Naive B cell (primary cell): ENCODE measurements around the gene CGN. TPM values are rescaled to one million over a fixed set of nuclear protein-coding genes. Genes with fewer than 3 reads are reported as not detected.

ENCODE experiments used
- ATAC-seq, 2 donors: fragments of 150-1000 bp; cut with Tn5 transposase; 2 replicates each; pipeline ENCODE4 v1.10.0; 2021; ENCODE audit warnings: low read depth in 2 of 2, mild to moderate bottlenecking in 2 of 2, moderate library complexity in 2 of 2
- DNase-seq: peaks from one replicate; pipeline ENCODE4 v3.0.0; 2022
- H3K27ac Mint-ChIP-seq, 6 donors: one replicate each; pipeline ENCODE4 v1.8.0; 2020 to 2022; ENCODE audit warnings: mild to moderate bottlenecking in 6 of 6, mixed read lengths in 6 of 6, moderate library complexity in 5 of 6, inconsistent platforms in 2 of 6
- H3K27me3 Mint-ChIP-seq, 3 donors: one replicate each; pipeline ENCODE4 v1.8.0; 2021 to 2022; ENCODE audit warnings: mixed read lengths in 3 of 3, mild to moderate bottlenecking in 1 of 3
- H3K36me3 Mint-ChIP-seq, 2 donors: one replicate each; pipeline ENCODE4 v1.8.0; 2020 to 2022; ENCODE audit warnings: mixed read lengths in 2 of 2, inconsistent platforms in 1 of 2, mild to moderate bottlenecking in 1 of 2
- H3K4me1 Mint-ChIP-seq, 3 donors: one replicate each; pipeline ENCODE4 v1.8.0; 2020 to 2022; ENCODE audit warnings: mixed read lengths in 3 of 3, inconsistent platforms in 1 of 3, mild to moderate bottlenecking in 1 of 3, moderate library complexity in 1 of 3
- H3K4me3 Mint-ChIP-seq, 8 donors: one replicate each; pipeline ENCODE4 v1.8.0; 2020 to 2022; ENCODE audit warnings: mild to moderate bottlenecking in 8 of 8, mixed read lengths in 8 of 8, moderate library complexity in 8 of 8, inconsistent platforms in 2 of 8
- H3K9me3 Mint-ChIP-seq, 7 donors: one replicate each; pipeline ENCODE4 v1.8.0; 2020 to 2022; ENCODE audit warnings: mixed read lengths in 7 of 7, mild to moderate bottlenecking in 5 of 7, inconsistent platforms in 2 of 7, moderate library complexity in 1 of 7
- polyA plus RNA-seq, 6 donors: library from polyadenylated mRNA; unstranded; fragments of 300-500 nt; fragmentation: Illumina TruSeq; gene quantifications; one replicate each; pipeline ENCODE4 v1.2.3, GENCODE V29; 2021; ENCODE audit warnings: low read depth in 6 of 6

The CGN gene
- polyA plus RNA-seq, 6 donors from 2014 or later, result 0.07 to 0.43 (median 0.13) TPM; not detected in 3

DNA sequence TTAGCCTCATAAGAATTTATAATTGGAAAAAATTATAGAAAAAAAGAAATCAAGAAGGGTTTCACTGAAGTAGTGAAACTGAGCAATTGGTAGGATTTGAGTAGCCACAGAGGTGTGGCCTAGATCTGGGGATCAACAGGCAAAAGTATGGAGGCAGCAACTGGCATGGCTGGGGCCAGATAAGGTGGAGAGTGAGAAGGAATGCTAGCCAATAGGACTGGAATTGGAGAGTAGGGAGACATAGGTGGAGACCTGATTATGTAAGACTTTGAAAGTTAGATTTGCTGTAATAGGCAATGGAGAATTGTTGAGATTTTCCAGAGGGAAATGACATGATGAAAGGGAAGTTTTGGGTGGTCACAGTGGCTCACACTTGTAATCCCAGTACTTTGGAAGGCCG lies 24.6 kb upstream of the CGN start:
- Mint-ChIP-seq H3K27me3 (peaks cover 0 to 5% (median 5%) of the 10 kb centered on the region in 3 donors), H3K27ac (no peak overlapping the region), H3K4me1 (no peaks in the 10 kb centered on the region), H3K9me3 (peaks cover 0 to 5% (median 1%) of the 10 kb centered on the region in 7 donors), H3K36me3 (no peaks in the 10 kb centered on the region), H3K4me3 (no peak overlapping the region)
- no peak for ATAC-seq
- no peak for DNase-seq

DNA sequence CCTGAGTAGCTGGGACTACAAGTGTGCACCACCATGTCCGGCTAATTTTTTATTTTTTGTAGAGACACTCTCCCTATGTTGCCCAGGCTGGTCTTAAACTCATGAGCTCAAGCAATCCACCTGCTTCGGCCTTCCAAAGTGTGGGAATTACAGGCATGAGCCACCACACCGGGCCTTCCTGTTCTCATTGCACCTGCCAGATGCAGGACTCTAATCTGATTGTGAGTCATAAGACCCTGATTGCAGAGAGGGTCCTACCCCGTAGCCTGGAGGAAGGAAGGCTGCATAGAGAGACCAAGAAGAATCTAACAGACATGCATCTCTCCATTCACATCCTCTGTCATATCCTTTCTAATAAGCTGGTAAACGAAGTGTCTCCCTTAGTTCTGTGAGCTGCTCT lies 19.5 kb upstream of the CGN start:
- H3K36me3 Mint-ChIP-seq, result no peaks in the 10 kb centered on the region
- no peak overlapping the region for H3K4me3 Mint-ChIP-seq
- ATAC-seq (no peak), DNase-seq (no peak)
- H3K4me1 Mint-ChIP-seq, result no peaks in the 10 kb centered on the region
- H3K27me3 Mint-ChIP-seq, result peaks cover 0 to 5% (median 1%) of the 10 kb centered on the region in 3 donors
- H3K27ac Mint-ChIP-seq, result no peak overlapping the region
- no peaks in the 10 kb centered on the region for H3K9me3 Mint-ChIP-seq

DNA sequence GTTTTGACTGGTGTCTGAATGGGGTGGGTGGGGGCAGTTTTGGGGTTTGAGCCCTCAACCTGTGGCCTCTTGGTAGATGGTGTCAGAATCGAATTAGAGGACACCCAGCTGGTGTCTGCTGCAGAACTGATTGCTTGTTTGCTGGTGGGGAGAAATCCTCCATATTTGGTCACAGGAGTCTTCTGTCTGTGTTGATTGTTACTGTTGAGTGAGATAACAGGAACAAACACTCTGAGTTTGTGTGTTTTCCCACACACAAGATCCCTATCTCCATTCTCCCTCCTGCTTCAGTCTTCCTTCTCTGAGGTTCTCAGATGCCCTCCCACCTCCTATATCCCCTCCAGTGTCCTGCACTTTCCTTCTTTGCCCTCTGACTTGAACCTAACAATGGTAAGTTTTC lies 19.1 kb upstream of the CGN start:
- no peak overlapping the region for H3K4me3 Mint-ChIP-seq
- ATAC-seq, result no peak
- H3K27ac Mint-ChIP-seq, result peak overlapping the region in 1 of 6 donors; percentile 12
- H3K4me1 Mint-ChIP-seq, result no peaks in the 10 kb centered on the region
- peaks cover 0 to 5% (median 0%) of the 10 kb centered on the region in 3 donors for H3K27me3 Mint-ChIP-seq
- no peaks in the 10 kb centered on the region for H3K9me3 Mint-ChIP-seq
- no peaks in the 10 kb centered on the region for H3K36me3 Mint-ChIP-seq
- DNase-seq, result no peak

DNA sequence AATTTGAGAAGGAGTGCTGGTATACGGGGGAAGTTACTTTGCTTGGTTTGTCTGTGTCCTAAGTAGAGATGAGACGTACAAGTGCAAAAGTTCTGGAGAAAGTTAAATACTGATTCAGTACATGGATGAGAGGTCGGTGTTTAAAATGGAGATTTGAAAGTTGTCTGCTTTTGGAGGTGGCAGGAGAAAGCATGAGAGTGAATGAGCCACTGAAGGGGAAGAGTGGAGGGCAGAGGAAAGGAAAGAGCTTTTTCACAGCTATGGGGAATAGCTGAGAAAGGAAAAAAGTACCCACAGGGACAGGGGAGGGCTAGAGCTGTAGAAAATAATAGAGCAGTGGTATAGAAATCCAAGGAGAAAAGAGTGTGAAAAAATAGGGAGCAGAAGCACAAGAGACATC lies 18.1 kb upstream of the CGN start:
- H3K27me3 Mint-ChIP-seq, result peaks cover 0 to 6% (median 1%) of the 10 kb centered on the region in 3 donors
- no peaks in the 10 kb centered on the region for H3K9me3 Mint-ChIP-seq
- no peak for ATAC-seq
- H3K4me1 Mint-ChIP-seq, result no peaks in the 10 kb centered on the region
- H3K27ac Mint-ChIP-seq, result peak overlapping the region in 2 of 6 donors; percentile 1 to 34
- H3K4me3 Mint-ChIP-seq, result no peak overlapping the region
- no peaks in the 10 kb centered on the region for H3K36me3 Mint-ChIP-seq
- DNase-seq, result no peak

DNA sequence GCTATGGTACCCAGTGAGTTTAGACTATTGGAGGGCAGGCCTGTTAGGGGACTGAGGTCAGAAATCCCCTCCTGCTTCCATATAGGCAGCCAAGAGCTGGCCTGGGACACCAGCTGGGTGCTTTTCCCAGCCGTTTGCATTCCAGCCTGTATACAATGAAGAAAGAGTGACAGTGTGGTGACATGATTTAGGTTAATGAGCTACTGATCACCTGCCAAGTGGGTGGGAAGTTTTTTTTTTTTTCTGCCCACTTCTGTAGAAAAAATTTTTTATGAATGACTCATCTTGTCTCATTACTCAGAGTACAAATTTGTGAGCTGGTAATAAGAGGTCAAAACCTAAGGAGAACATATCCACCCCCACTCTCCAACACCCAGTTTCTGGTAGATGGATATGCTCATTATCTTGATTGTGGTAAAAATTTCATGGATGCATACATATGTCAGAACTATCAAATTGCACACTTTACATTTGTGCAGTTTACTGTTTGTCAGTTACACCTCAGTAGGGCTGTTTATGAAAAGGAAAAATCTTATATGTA lies 16.4 kb upstream of the CGN start:
- H3K27ac Mint-ChIP-seq, result no peak overlapping the region
- H3K27me3 Mint-ChIP-seq, result peaks cover 7 to 11% (median 8%) of the 10 kb centered on the region in 3 donors
- H3K9me3 Mint-ChIP-seq, result no peaks in the 10 kb centered on the region
- H3K4me1 Mint-ChIP-seq, result no peaks in the 10 kb centered on the region
- DNase-seq (no peak), ATAC-seq (no peak)
- no peak overlapping the region for H3K4me3 Mint-ChIP-seq
- H3K36me3 Mint-ChIP-seq, result no peaks in the 10 kb centered on the region

DNA sequence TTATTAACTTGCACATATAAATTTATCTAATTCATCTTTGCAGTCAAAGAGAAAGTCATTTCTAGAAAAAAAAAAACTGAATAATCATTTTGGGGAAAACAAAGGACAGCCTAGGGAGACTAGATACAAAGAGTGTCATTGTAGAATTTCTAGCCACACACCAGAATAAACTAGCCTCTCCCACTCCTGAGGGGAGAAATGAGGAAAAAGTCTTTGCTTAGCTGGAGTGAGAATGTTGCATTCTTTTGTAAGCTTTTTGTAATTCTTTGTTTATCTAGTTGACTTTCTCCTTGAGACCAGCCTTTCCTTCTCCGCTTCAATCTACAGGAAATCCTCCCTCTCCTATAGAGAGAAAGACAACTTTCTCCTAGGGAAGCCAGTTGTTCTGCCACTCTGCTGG lies 15.9 kb upstream of the CGN start:
- peaks cover 7 to 11% (median 8%) of the 10 kb centered on the region in 3 donors for H3K27me3 Mint-ChIP-seq
- no peaks in the 10 kb centered on the region for H3K9me3 Mint-ChIP-seq
- ATAC-seq (no peak), DNase-seq (no peak)
- no peaks in the 10 kb centered on the region for H3K4me1 Mint-ChIP-seq
- peak overlapping the region in 1 of 6 donors; percentile 52 for H3K27ac Mint-ChIP-seq
- no peak overlapping the region for H3K4me3 Mint-ChIP-seq
- H3K36me3 Mint-ChIP-seq, result no peaks in the 10 kb centered on the region

DNA sequence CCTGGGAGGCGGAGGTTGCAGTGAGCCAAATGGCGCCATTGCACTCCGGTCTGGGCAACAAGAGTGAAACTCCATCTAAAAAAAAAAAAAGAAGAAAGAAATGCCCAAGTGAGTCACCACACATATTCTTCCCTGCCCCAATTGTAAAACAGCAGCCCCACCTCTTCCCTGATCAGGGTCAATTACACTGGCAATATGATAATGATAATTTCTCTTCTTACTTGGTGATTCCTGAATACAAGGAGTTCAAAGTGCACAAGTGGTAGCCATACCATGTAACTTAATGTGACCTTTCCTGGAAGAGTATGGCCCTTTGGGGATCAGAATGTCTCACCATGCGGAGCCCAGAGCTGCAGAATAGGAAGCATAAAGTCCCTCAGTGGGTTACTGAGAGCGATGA lies 11.8 kb upstream of the CGN start:
- no peak overlapping the region for H3K27ac Mint-ChIP-seq
- DNase-seq (no peak), ATAC-seq (no peak)
- H3K4me3 Mint-ChIP-seq, result no peak overlapping the region
- no peaks in the 10 kb centered on the region for H3K9me3 Mint-ChIP-seq
- H3K4me1 Mint-ChIP-seq, result no peaks in the 10 kb centered on the region
- no peaks in the 10 kb centered on the region for H3K36me3 Mint-ChIP-seq
- peaks cover 7 to 11% (median 8%) of the 10 kb centered on the region in 3 donors for H3K27me3 Mint-ChIP-seq

DNA sequence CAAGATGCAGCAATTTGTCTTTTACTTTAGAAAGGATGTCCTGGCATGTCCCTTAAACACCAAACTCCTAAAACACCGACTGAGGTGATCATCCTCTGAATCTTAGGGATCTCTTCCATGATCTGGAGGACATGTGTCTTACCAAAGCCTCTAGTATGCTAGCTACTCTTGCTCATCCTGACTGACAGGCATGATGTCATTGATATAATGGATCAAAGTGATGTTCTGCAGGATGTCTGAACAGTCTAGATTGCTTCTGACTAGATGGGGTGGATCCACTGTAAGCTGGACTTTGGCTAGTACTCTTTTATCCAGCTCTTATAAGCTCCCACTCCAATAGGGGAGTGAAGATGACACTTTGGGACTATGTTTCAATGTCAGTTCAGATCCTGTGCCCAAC lies 11.3 kb upstream of the CGN start:
- Mint-ChIP-seq H3K9me3 (no peaks in the 10 kb centered on the region), H3K4me1 (no peaks in the 10 kb centered on the region), H3K27me3 (peaks cover 7 to 11% (median 8%) of the 10 kb centered on the region in 3 donors), H3K36me3 (no peaks in the 10 kb centered on the region), H3K27ac (no peak overlapping the region), H3K4me3 (no peak overlapping the region)
- ATAC-seq (no peak), DNase-seq (no peak)

DNA sequence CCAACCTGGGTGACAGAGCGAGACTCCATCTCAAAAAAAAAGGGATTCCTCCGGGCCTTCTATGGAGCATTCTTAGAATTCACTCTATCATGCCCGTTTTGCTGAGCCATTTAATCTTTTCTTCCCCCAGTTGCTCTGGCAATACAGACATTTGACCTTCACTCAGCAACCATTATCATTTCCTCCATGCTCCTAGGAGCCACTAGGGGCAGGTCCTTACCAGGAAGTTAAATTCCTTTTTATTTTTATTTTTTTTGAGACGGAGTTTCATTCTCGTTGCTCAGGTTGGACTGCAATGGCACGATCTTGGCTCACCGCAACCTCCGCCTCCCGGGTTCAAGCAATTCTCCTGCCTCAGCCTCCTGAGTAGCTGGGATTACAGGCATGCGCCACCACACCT lies 9.7 kb upstream of the CGN start:
- Mint-ChIP-seq H3K27ac (no peak overlapping the region), H3K27me3 (peaks cover 7 to 11% (median 8%) of the 10 kb centered on the region in 3 donors), H3K4me3 (no peak overlapping the region), H3K4me1 (no peaks in the 10 kb centered on the region), H3K9me3 (no peaks in the 10 kb centered on the region), H3K36me3 (no peaks in the 10 kb centered on the region)
- ATAC-seq (no peak), DNase-seq (no peak)

DNA sequence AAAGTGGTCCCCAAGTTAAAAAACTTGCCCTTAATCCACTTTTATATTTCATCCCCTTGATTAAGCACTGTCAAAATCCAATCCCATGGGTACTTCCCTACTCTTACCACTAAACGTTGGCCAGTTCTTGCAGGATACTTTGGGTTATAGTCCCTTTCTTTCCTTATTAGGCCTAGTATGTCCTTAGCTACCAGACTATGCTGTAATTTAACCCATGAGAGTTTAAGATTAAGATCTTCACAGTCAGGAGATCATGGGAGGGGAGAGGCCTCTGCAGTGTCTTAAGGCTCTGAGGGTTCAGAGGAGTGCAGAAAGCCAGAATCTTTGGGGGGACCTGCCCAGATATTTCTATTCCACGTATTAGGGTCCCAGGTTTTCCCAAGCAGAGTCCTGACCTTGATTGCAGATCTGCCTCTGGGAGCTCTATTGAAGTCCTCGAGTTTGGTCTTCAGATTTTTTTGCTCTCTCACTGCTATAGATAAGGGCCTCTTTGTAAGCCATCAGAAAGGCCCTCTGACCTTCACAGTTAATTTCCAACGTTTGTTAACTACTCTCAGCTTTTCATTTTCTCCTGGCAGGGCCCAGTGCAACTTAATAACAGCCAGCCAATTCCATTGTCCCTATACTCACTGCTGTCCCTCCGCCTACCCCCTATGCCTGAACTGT lies 9.0 kb upstream of the CGN start:
- Mint-ChIP-seq H3K9me3 (no peaks in the 10 kb centered on the region), H3K4me1 (no peaks in the 10 kb centered on the region), H3K27ac (no peak overlapping the region), H3K4me3 (no peak overlapping the region), H3K27me3 (peaks cover 7 to 11% (median 8%) of the 10 kb centered on the region in 3 donors), H3K36me3 (no peaks in the 10 kb centered on the region)
- DNase-seq (no peak), ATAC-seq (no peak)

DNA sequence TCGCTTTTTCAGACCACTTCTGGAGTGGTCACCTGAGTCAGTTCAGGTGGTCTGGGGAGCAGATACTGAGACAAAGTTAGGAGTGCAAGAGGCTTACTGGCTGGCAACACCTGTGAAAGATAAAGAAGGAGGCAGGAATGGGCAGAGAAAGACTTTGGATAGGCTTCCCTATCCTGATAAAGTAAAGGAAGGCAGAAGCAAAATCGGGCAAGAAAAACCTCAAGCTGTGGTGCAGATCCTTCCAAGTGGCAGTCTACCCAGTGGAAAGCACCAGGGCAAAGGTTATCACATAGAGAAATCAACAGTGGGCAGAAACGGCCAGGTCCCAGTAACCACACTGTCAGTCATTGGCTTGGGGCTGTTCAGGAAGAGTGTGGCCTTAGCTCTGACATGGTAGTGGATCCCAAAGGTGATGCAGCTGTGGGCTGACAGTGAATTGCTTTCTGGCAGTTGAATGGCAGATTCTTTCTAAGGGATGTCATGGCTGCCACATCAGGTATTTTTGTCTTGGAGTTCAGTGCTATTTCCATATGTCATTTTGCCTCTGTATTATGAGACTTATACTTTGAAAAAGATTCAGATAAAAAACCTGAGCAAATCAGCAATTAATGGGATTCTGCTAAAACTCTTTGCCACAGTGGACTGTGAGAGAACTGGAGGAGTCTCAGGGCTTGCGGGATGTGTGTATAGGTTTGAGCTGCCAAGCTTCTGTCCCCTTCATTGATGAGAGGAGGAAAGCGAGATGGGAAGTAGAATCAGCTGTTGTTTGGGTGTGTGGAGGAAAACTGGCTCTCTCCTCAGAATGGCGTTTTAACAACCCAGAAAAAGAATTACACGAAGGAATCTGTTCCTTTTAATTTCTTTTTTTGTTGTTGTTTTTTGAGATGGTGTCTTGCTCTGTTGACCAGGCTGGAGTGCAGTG lies 8.1 kb upstream of the CGN start:
- Mint-ChIP-seq H3K4me1 (no peaks in the 10 kb centered on the region), H3K27ac (peak overlapping the region in 2 of 6 donors; percentile 55 to 68), H3K36me3 (no peaks in the 10 kb centered on the region), H3K9me3 (no peaks in the 10 kb centered on the region), H3K27me3 (peaks cover 6 to 10% (median 7%) of the 10 kb centered on the region in 3 donors), H3K4me3 (peak overlapping the region in 1 of 8 donors; percentile 7)
- no peak for ATAC-seq
- DNase-seq, result no peak

DNA sequence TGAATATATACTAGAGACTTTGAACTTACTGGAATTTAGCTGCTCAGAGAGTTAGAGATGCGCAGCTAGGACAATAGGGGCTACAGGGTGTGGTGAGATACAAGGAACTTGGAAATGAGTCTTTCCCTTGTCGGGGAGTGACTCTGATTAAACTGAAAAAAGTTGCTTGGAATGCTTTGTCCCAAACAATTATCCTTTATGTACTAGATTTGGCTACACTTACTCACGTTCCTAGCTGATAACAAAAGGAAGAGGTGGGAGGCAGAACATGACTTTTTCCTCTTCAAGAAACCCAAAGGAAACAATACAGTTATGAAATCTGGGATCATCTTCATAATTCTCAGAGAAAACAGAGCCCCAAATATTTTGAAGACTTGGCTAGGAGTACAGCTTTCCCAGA lies 6.9 kb upstream of the CGN start:
- Mint-ChIP-seq H3K4me1 (no peaks in the 10 kb centered on the region), H3K27ac (no peak overlapping the region), H3K4me3 (no peak overlapping the region), H3K36me3 (no peaks in the 10 kb centered on the region), H3K9me3 (no peaks in the 10 kb centered on the region), H3K27me3 (no peaks in the 10 kb centered on the region)
- no peak for ATAC-seq
- no peak for DNase-seq

DNA sequence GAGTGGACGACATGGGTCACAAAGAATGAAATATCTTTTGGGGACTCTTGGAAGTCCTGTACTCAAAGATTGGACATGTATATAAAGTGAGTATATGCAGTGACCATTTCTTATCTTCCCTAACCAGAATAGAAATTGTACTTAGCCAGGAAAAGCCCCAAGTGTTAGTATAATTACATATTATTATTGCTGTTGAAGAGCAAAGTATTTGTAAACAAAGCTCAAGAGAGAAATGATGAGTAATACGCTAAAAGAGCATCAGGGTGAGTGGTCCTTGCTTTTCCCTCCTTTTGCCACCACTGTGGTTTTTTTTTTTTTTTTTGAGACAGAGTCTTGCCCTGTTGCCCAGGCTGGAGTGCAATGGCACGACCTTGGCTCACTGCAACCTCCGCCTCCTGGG lies 6.4 kb upstream of the CGN start:
- ATAC-seq (no peak), DNase-seq (no peak)
- Mint-ChIP-seq H3K36me3 (no peaks in the 10 kb centered on the region), H3K27me3 (no peaks in the 10 kb centered on the region), H3K4me1 (no peaks in the 10 kb centered on the region), H3K4me3 (no peak overlapping the region), H3K27ac (no peak overlapping the region), H3K9me3 (no peaks in the 10 kb centered on the region)

DNA sequence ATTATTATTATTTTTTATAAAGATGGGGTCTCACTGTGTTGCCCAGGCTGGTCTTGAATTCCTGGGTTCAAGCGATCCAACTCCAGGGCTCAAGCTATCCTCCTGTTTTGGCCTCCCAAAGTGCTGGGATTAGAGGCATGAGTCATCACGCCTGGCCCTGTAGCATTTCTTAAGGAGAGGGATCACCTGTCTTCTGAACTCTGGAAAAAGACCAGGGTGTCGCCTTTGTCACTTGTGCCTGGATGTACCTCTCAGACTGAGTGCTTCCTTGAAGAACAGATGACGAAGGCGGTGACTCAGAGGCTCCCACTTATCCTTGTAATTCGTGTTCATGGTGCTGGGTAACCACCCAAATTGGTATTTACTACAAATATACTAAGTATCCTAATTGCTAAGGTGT lies 2.4 kb upstream of the CGN start:
- peaks cover 4 to 29% (median 4%) of the 10 kb centered on the region in 3 donors for H3K4me1 Mint-ChIP-seq
- no peaks in the 10 kb centered on the region for H3K36me3 Mint-ChIP-seq
- no peaks in the 10 kb centered on the region for H3K9me3 Mint-ChIP-seq
- no peak for ATAC-seq
- no peaks in the 10 kb centered on the region for H3K27me3 Mint-ChIP-seq
- DNase-seq, result no peak
- H3K4me3 Mint-ChIP-seq, result peak overlapping the region in 3 of 8 donors; percentile 34 to 94 (median 68)
- no peak overlapping the region for H3K27ac Mint-ChIP-seq
